WTC11 (cell line): Measurements from ENCODE around the gene PCSK5. TPM values are rescaled to one million over a fixed set of nuclear protein-coding genes. Genes with fewer than 3 reads are reported as not detected.

Source experiments
- ATAC-seq: fragments of 200-7000 bp; cut with Tn5 transposase; 2 replicates; pipeline ENCODE4 v1.10.0; 2021; ENCODE audit warnings: mild to moderate bottlenecking, moderate library complexity
- CTCF ChIA-PET: fragments of 300-600 bp; sonication (Branson Sonifier 250); formaldehyde crosslinking; loops from one replicate; lab custom pipeline; 2021; ENCODE audit warnings: antibody characterized with exemption; lab: Charles Lee
- POLR2A ChIA-PET: fragments of 350-600 bp; sonication (Branson Sonifier 250); formaldehyde crosslinking; loops from one replicate; lab custom pipeline; 2021; ENCODE audit warnings: antibody characterized with exemption; lab: Charles Lee
- DNase-seq: peaks from one replicate; pipeline ENCODE4 v3.0.0; 2021; ENCODE audit warnings: low spot score
- H3K27ac Mint-ChIP-seq: 2 replicates; pipeline ENCODE4 v1.8.0; 2021; ENCODE audit warnings: mixed read lengths
- H3K27me3 Mint-ChIP-seq: 2 replicates; pipeline ENCODE4 v1.8.0; 2021; ENCODE audit warnings: low read depth, mild to moderate bottlenecking, moderate library complexity, mixed read lengths
- H3K36me3 Mint-ChIP-seq: 2 replicates; pipeline ENCODE4 v1.8.0; 2021; ENCODE audit warnings: mixed read lengths
- H3K4me1 Mint-ChIP-seq: 2 replicates; pipeline ENCODE4 v1.8.0; 2022; ENCODE audit warnings: mixed read lengths
- H3K4me3 Mint-ChIP-seq: 2 replicates; pipeline ENCODE4 v1.8.0; 2021; ENCODE audit warnings: mild to moderate bottlenecking, moderate library complexity, mixed read lengths
- H3K9me3 Mint-ChIP-seq: 2 replicates; pipeline ENCODE4 v1.8.0; 2021; ENCODE audit warnings: mixed read lengths
- ELF4 ChIP-seq: sonication (generic); formaldehyde crosslinking; IDR thresholded peaks from 2 replicates; pipeline ENCODE4 v1.8.1; 2022; ENCODE audit warnings: low read depth, mild to moderate bottlenecking, moderate library complexity, missing genetic modification reagents
- ESRRA ChIP-seq: sonication (generic); formaldehyde crosslinking; IDR thresholded peaks from 2 replicates; pipeline ENCODE4 v1.8.1; 2022; ENCODE audit warnings: mild to moderate bottlenecking, missing genetic modification reagents, borderline replicate concordance
- FOXJ3 ChIP-seq: sonication (generic); formaldehyde crosslinking; IDR thresholded peaks from 2 replicates; pipeline ENCODE4 v1.9.0; 2021; ENCODE audit warnings: missing genetic modification reagents, mild to moderate bottlenecking, borderline replicate concordance
- GABPB1 ChIP-seq: sonication (generic); formaldehyde crosslinking; IDR thresholded peaks from 2 replicates; pipeline ENCODE4 v1.8.1; 2023; ENCODE audit warnings: mild to moderate bottlenecking, missing genetic modification reagents
- GRHL2 ChIP-seq: fragments of 250-450 bp; sonication (Bioruptor Pico); IDR thresholded peaks from 2 replicates; pipeline ENCODE4 v1.8.0; 2022; ENCODE audit warnings: mild to moderate bottlenecking, moderate library complexity; ENCODE audit not compliant: insufficient replicate concordance, severe bottlenecking
- JAZF1 ChIP-seq: fragments of 250-450 bp; sonication (Bioruptor Pico); IDR thresholded peaks from 2 replicates; pipeline ENCODE4 v1.9.0; 2021; ENCODE audit warnings: moderate library complexity, mild to moderate bottlenecking, inconsistent platforms
- NR1H2 ChIP-seq: sonication (generic); formaldehyde crosslinking; IDR thresholded peaks from 2 replicates; pipeline ENCODE4 v1.9.0; 2021; ENCODE audit warnings: mild to moderate bottlenecking, moderate library complexity, missing genetic modification reagents
- PRRX2 ChIP-seq: fragments of 250-450 bp; sonication (Bioruptor Pico); IDR thresholded peaks from 2 replicates; pipeline ENCODE4 v1.8.0; 2021; ENCODE audit warnings: mild to moderate bottlenecking
- RELA ChIP-seq: sonication (generic); formaldehyde crosslinking; IDR thresholded peaks from 2 replicates; pipeline ENCODE4 v1.8.1; 2022; ENCODE audit warnings: missing genetic modification reagents, mild to moderate bottlenecking, borderline replicate concordance
- SMAD3 ChIP-seq: sonication (generic); formaldehyde crosslinking; IDR thresholded peaks from 2 replicates; pipeline ENCODE4 v1.8.0; 2022; ENCODE audit warnings: missing genetic modification reagents, mild to moderate bottlenecking, borderline replicate concordance
- SMAD4 ChIP-seq: sonication (generic); formaldehyde crosslinking; IDR thresholded peaks from 2 replicates; pipeline ENCODE4 v1.8.0; 2022; ENCODE audit warnings: mild to moderate bottlenecking, missing genetic modification reagents
- TEAD1 ChIP-seq: sonication (generic); formaldehyde crosslinking; IDR thresholded peaks from 2 replicates; pipeline ENCODE4 v1.8.0; 2022; ENCODE audit warnings: mild to moderate bottlenecking, missing genetic modification reagents
- TP53 ChIP-seq: sonication (generic); formaldehyde crosslinking; IDR thresholded peaks from 2 replicates; pipeline ENCODE4 v1.8.1; 2023; ENCODE audit warnings: mild to moderate bottlenecking, missing genetic modification reagents
- USF2 ChIP-seq: sonication (generic); formaldehyde crosslinking; IDR thresholded peaks from 2 replicates; pipeline ENCODE4 v1.8.1; 2023; ENCODE audit warnings: mild to moderate bottlenecking, missing genetic modification reagents, moderate library complexity
- ZBTB21 ChIP-seq: sonication (generic); formaldehyde crosslinking; IDR thresholded peaks from 2 replicates; pipeline ENCODE4 v1.8.1; 2023; ENCODE audit warnings: mild to moderate bottlenecking, missing genetic modification reagents, borderline replicate concordance
- ZBTB43 ChIP-seq: sonication (generic); formaldehyde crosslinking; IDR thresholded peaks from 2 replicates; pipeline ENCODE4 v1.8.1; 2023; ENCODE audit warnings: mild to moderate bottlenecking, missing genetic modification reagents
- total RNA-seq: library from RNA; stranded (reverse); gene quantifications from 3 replicates; pipeline ENCODE4 v1.2.3, GENCODE V29; 2021
- TF ChIP-seq, protein P1 (sequence below): sonication (generic); formaldehyde crosslinking; IDR thresholded peaks from 2 replicates; pipeline ENCODE4 v1.8.0; 2023; ENCODE audit warnings: missing genetic modification reagents, mild to moderate bottlenecking, borderline replicate concordance
- TF ChIP-seq, protein P2 (sequence below): fragments of 200-600 bp; IDR thresholded peaks from 2 replicates; pipeline ENCODE4 v1.8.0; 2022; ENCODE audit warnings: antibody characterized with exemption
- TF ChIP-seq, protein P3 (sequence below): fragments of 250-450 bp; sonication (Bioruptor Pico); IDR thresholded peaks from 2 replicates; pipeline ENCODE4 v2.1.2; 2022; ENCODE audit warnings: mild to moderate bottlenecking, moderate library complexity
- TF ChIP-seq, protein P4 (sequence below): sonication (generic); formaldehyde crosslinking; IDR thresholded peaks from 2 replicates; pipeline ENCODE4 v1.8.0; 2022; ENCODE audit warnings: mild to moderate bottlenecking, missing genetic modification reagents

PCSK5 gene
- total RNA-seq, 1 experiment from 2014 or later = 30.6 TPM

- TF ChIP-seq, protein P1, sequence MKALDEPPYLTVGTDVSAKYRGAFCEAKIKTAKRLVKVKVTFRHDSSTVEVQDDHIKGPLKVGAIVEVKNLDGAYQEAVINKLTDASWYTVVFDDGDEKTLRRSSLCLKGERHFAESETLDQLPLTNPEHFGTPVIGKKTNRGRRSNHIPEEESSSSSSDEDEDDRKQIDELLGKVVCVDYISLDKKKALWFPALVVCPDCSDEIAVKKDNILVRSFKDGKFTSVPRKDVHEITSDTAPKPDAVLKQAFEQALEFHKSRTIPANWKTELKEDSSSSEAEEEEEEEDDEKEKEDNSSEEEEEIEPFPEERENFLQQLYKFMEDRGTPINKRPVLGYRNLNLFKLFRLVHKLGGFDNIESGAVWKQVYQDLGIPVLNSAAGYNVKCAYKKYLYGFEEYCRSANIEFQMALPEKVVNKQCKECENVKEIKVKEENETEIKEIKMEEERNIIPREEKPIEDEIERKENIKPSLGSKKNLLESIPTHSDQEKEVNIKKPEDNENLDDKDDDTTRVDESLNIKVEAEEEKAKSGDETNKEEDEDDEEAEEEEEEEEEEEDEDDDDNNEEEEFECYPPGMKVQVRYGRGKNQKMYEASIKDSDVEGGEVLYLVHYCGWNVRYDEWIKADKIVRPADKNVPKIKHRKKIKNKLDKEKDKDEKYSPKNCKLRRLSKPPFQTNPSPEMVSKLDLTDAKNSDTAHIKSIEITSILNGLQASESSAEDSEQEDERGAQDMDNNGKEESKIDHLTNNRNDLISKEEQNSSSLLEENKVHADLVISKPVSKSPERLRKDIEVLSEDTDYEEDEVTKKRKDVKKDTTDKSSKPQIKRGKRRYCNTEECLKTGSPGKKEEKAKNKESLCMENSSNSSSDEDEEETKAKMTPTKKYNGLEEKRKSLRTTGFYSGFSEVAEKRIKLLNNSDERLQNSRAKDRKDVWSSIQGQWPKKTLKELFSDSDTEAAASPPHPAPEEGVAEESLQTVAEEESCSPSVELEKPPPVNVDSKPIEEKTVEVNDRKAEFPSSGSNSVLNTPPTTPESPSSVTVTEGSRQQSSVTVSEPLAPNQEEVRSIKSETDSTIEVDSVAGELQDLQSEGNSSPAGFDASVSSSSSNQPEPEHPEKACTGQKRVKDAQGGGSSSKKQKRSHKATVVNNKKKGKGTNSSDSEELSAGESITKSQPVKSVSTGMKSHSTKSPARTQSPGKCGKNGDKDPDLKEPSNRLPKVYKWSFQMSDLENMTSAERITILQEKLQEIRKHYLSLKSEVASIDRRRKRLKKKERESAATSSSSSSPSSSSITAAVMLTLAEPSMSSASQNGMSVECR (CRISPR knock-in tag) = no peak
- TF ChIP-seq, protein P2, sequence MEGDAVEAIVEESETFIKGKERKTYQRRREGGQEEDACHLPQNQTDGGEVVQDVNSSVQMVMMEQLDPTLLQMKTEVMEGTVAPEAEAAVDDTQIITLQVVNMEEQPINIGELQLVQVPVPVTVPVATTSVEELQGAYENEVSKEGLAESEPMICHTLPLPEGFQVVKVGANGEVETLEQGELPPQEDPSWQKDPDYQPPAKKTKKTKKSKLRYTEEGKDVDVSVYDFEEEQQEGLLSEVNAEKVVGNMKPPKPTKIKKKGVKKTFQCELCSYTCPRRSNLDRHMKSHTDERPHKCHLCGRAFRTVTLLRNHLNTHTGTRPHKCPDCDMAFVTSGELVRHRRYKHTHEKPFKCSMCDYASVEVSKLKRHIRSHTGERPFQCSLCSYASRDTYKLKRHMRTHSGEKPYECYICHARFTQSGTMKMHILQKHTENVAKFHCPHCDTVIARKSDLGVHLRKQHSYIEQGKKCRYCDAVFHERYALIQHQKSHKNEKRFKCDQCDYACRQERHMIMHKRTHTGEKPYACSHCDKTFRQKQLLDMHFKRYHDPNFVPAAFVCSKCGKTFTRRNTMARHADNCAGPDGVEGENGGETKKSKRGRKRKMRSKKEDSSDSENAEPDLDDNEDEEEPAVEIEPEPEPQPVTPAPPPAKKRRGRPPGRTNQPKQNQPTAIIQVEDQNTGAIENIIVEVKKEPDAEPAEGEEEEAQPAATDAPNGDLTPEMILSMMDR = no peak
- TF ChIP-seq, protein P3, sequence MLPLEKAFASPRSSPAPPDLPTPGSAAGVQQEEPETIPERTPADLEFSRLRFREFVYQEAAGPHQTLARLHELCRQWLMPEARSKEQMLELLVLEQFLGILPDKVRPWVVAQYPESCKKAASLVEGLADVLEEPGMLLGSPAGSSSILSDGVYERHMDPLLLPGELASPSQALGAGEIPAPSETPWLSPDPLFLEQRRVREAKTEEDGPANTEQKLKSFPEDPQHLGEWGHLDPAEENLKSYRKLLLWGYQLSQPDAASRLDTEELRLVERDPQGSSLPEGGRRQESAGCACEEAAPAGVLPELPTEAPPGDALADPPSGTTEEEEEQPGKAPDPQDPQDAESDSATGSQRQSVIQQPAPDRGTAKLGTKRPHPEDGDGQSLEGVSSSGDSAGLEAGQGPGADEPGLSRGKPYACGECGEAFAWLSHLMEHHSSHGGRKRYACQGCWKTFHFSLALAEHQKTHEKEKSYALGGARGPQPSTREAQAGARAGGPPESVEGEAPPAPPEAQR (CRISPR knock-in tag) = no peak
- TF ChIP-seq TEAD1 (CRISPR knock-in tag) (no peak), ESRRA (CRISPR knock-in tag) (no peak)
- TF ChIP-seq, all 79 proteins: peak for 0
These were observed 297.8 kb downstream of the PCSK5 start (continued) for GRCh38 chr9:76188286-76188685.

DNA sequence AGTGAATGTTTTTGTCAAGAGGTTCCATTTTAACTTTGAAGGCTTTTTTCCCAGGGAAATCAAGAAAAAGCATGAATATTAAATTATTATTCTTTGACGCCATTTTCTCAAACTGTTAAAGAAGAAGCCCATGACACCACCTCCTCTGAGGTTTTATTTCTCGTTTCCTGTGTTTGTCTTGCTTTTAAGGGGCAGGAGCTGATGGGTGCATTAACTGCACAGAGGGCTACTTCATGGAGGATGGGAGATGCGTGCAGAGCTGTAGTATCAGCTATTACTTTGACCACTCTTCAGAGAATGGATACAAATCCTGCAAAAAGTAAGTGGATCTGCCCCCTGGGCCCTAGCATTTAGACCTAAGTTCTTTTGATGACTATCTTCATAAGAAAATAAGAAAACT, 298.4 kb downstream of the PCSK5 start:
- peaks cover 29% of the 10 kb centered on the region for H3K36me3 Mint-ChIP-seq
- no peaks in the 10 kb centered on the region for H3K4me1 Mint-ChIP-seq
- DNase-seq (no peak), ATAC-seq (no peak)
- no peak for TF ChIP-seq NR1H2 (CRISPR knock-in tag)
- H3K27me3 Mint-ChIP-seq = no peaks in the 10 kb centered on the region
- H3K27ac Mint-ChIP-seq = no peak overlapping the region
- H3K9me3 Mint-ChIP-seq = no peaks in the 10 kb centered on the region
- ChIA-PET POLR2A (no interaction called here), CTCF (interaction anchor here (0.7 kb wide), 1 partner anchor 113 kb away, joined by 3 read pairs; no protein-coding TSS in a partner anchor)
- H3K4me3 Mint-ChIP-seq = no peak overlapping the region

GRCh38 chr9:76191493-76191892, 301.0 kb downstream of the PCSK5 start:
- ATAC-seq = no peak
- CTCF ChIA-PET = interaction anchor here (0.6 kb wide), 1 partner anchor 325 kb away, joined by 4 read pairs; no protein-coding TSS in a partner anchor
- Mint-ChIP-seq H3K4me3 (no peak overlapping the region), H3K9me3 (no peaks in the 10 kb centered on the region), H3K36me3 (peaks cover 26% of the 10 kb centered on the region), H3K4me1 (no peaks in the 10 kb centered on the region), H3K27ac (no peak overlapping the region)
- TF ChIP-seq ZBTB43 (CRISPR knock-in tag) = no peak
- TF ChIP-seq RELA (CRISPR knock-in tag) = no peak
- TF ChIP-seq, protein P4, sequence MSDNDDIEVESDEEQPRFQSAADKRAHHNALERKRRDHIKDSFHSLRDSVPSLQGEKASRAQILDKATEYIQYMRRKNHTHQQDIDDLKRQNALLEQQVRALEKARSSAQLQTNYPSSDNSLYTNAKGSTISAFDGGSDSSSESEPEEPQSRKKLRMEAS = no peak
- TF ChIP-seq, all 79 proteins: peak for 0
- no peaks in the 10 kb centered on the region for H3K27me3 Mint-ChIP-seq
- POLR2A ChIA-PET = no interaction called here
- no peak for DNase-seq

DNA sequence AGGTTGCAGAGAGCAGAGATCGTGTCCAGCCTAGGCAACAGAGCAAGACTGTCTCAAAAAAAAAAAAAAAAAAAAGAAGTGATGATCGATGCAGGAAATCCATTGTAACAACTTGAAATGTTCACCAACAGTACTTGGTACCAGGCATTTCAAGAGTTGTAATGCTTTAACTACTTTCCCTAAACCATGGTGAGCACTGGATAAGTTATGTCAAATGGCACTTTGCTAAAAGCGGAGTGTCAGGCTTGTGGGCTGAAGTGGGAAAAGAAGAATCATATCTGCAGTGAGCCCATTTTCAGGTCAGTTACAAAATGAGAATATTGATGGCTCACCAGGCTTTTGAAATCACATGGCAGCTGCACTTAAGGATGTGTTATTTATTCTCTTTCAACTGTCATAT, 301.5 kb downstream of the PCSK5 start:
- H3K4me1 Mint-ChIP-seq = no peaks in the 10 kb centered on the region
- TF ChIP-seq JAZF1 (no peak), ELF4 (CRISPR knock-in tag) (no peak), TP53 (no peak), NR1H2 (CRISPR knock-in tag) (no peak), GRHL2 (CRISPR knock-in tag) (no peak), SMAD4 (CRISPR knock-in tag) (no peak), USF2 (CRISPR knock-in tag) (no peak), GABPB1 (CRISPR knock-in tag) (no peak), SMAD3 (CRISPR knock-in tag) (no peak), ZBTB21 (CRISPR knock-in tag) (no peak), PRRX2 (CRISPR knock-in tag) (no peak), FOXJ3 (CRISPR knock-in tag) (no peak)
- ChIA-PET POLR2A (no interaction called here), CTCF (interaction anchor here (0.6 kb wide), 1 partner anchor 325 kb away, joined by 4 read pairs; no protein-coding TSS in a partner anchor)
- H3K27ac Mint-ChIP-seq = no peak overlapping the region
- peaks cover 26% of the 10 kb centered on the region for H3K36me3 Mint-ChIP-seq
- H3K27me3 Mint-ChIP-seq = no peaks in the 10 kb centered on the region
- ATAC-seq (no peak), DNase-seq (no peak)
- no peak overlapping the region for H3K4me3 Mint-ChIP-seq
- H3K9me3 Mint-ChIP-seq = no peaks in the 10 kb centered on the region
